GM19238 (cell line): ENCODE data around the gene PDRG1.
A peak's percentile ranks its signal among the peaks of the same experiment; 100 is the strongest.
"Not testable (repeated sequence)": the region's sequence is repeated elsewhere in the genome, so short reads cannot be mapped to it uniquely, and the experiment has no call there.

ENCODE experiments used
- DNase-seq: peaks from one replicate; pipeline ENCODE4 v3.0.0; 2011; ENCODE audit warnings: low spot score; ENCODE audit not compliant: insufficient read length

The PDRG1 gene

GRCh38 chr20:31927627-31928159 lies 24.2 kb downstream of the PDRG1 start:
- DNase-seq, result no peak

GRCh38 chr20:31926493-31926892 lies 25.4 kb downstream of the PDRG1 start:
- no peak for DNase-seq

DNA sequence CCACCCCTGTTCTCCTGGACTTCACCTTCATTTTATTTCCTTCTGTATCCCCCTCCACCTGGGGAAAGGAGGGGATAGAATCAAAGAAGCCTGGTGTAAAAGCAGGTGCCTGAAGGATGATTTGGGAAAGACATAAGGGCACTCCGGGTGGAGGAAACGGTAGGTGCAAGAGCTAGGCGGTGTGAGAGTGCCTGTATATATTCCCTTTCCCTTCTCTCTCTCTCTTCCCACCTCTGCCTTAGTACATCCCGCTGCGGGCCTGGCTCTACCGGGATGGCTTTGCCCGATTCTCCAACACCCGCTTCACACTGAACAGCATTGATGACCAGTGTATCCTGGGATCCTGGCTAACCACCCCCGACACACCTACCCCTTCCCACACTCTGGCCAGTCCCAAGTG lies 26.2 kb downstream of the PDRG1 start:
- no peak for DNase-seq

GRCh38 chr20:31924561-31924960 lies 27.3 kb downstream of the PDRG1 start:
- DNase-seq, result no peak

GRCh38 chr20:31923388-31924331 lies 28.2 kb downstream of the PDRG1 start:
- DNase-seq, result peak; percentile 13

GRCh38 chr20:31922588-31922987 lies 29.3 kb downstream of the PDRG1 start:
- DNase-seq, result no peak

- no peak for DNase-seq
These were observed 29.7 kb downstream of the PDRG1 start for GRCh38 chr20:31922181-31922580.

- DNase-seq, result not testable (repeated sequence)
These were observed 30.4 kb downstream of the PDRG1 start for GRCh38 chr20:31921480-31921879.

DNA sequence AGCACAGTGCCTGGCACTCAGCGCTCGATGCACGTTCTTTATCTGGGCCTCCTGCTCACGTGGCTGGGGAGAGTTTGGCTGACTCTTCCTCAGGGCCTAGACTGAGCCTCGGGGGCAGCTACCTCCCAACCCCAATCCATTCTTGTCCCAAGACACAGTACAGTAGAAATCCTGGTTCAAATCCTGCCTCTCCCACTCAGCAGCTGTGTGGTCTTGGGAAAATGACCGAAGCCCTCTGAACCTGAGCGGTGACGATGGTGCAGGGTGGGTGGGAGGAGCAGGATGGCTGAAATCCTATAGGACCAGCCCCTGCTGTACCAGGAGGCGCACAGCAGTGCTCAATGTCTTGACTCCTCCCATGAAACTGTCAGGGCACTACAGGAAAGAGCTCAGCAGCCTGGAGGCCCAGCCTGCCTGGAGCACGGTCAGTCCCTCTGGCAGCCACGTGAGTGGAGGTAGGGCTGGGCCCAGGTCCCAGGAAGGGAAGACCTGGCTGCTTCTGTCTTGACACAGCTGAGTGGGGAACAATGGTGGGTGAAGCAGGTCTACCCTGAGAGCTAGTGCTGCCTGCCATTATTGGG lies 31.5 kb downstream of the PDRG1 start:
- no peak for DNase-seq

- no peak for DNase-seq
These were observed 32.3 kb downstream of the PDRG1 start for GRCh38 chr20:31919410-31920155.

DNA sequence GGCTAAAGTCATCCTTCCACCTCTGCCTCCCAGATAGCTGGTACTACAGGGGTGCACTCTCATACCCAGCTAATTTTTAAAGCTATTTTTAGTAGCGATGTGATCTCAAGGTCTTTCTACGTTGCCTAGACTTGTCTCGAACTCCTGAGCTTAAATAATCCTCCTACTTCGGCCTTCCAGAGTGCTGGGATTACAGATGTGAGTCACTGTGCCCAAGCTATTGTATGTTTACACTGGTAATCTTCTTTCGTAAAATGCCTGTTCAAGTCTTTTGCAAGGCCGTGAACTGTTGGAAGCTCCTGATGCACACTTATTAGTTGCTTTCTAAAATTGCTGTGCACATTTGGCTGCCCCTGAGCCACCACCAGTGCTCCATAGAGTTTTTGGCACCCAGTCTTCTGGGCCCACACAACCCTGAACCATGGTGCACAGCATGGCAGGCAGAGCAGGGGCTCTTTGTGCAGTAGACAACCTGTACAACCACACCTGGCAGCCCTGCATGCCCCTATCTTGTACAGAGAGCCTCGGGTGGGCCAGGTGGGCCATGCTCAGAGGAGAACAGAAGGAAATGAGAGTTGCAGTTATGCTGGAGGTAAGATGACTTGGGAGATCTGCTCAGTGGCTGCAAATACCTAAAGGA lies 33.3 kb downstream of the PDRG1 start:
- DNase-seq, result no peak

- not testable (repeated sequence) for DNase-seq
These were observed 33.9 kb downstream of the PDRG1 start for GRCh38 chr20:31917962-31918412.

DNA sequence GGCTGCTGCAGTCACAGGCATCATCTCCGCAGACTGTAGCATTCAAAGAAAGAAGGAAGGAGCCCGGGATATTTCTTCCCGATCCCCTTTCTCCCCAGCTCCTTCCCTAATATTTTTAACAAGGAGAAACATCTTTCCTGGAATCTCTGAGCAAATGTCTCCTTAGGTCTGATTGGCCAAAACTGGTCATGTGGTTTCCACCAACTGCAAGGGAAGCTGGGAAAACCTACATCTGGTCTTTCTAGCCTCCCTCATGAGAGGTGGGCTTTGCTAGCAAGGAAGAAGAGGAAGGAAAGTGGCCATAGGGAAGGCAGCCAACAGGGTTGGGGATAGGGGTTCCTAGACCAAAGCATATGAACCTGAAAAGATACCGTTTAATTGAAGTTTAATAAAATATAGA lies 35.1 kb downstream of the PDRG1 start:
- no peak for DNase-seq

GRCh38 chr20:31915491-31916280 lies 36.2 kb downstream of the PDRG1 start:
- no peak for DNase-seq

DNA sequence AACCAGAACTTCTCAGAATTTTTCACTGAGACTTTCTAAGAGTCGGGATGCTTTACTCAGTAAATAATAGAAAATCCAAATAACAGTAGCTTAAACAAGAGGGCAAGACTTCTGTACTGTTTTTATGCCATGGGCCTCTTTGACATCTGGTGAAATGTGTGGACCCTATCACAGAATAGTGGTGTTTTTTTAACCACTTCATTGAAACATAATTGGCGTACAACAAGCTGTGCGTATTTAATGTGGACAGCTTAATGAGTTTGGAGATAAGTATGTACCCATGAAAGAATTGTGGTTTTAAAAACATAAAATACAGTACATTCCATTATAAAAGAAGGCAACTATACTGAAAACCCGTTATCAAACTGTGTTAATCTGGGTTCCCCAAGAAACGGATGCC lies 37.7 kb downstream of the PDRG1 start:
- DNase-seq, result no peak

- DNase-seq, result no peak
These were observed 38.3 kb downstream of the PDRG1 start for GRCh38 chr20:31913431-31914157.

DNA sequence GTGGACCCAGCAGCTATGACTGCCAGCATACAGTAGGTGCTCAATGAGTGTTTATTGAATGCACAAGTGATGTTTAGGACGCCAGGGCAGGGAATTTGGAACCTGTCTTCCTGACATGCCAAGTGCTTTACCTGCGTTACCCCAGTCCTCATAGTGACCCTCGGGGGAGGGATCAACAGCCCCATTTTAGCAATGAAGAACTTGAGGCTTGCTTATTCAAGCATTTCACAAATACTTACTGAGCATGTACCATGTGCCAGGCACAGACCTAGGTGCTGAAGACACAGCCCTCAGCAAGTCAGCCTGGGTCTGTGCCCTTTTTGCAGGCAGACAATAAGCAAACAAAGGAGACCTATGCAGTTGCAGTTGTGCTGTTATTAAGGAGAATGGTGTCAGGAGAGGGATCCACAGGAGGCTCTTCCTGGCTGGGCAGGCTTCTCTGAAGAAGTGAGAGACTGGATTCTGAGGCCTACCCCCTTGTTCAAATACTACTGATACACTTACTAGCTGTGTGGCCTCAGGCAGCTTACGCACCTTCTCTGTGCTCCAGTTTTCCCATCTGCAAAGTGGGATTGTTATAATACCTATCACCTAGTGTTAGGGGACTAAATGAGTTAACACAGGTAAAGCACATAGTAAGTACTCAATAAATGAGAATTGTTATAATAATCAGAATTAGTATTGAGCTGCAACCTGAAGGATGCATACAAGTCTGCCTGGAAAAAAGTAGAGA lies 41.6 kb downstream of the PDRG1 start:
- no peak for DNase-seq

- DNase-seq, result no peak
These were observed 42.4 kb downstream of the PDRG1 start for GRCh38 chr20:31909253-31910070.
